PC-3 (cell line): ENCODE measurements around the gene FBXO5. TPM values are rescaled to one million over a fixed set of nuclear protein-coding genes. Genes with fewer than 3 reads are reported as not detected.

Experiments
- ATAC-seq: fragments of 200-7000 bp; cut with Tn5 transposase; 2 replicates; pipeline ENCODE4 v1.9.1; 2020; ENCODE audit warnings: mild to moderate bottlenecking, moderate library complexity
- BruUV-seq: library from RNA; stranded (reverse); fragments of 400-500 nt; replicated peaks from 2 replicates; lab custom pipeline; 2021; lab: Mats Ljungman, UMichigan
- CTCF ChIA-PET: fragments of 300-600 bp; sonication (Branson Sonifier 250); formaldehyde crosslinking; loops from one replicate; lab custom pipeline; 2022; ENCODE audit warnings: antibody characterized with exemption; lab: Charles Lee
- POLR2A ChIA-PET: fragments of 300-600 bp; sonication (Branson Sonifier 250); formaldehyde crosslinking; loops from one replicate; lab custom pipeline; 2022; ENCODE audit warnings: antibody characterized with exemption; ENCODE audit not compliant: unreplicated experiment; lab: Charles Lee
- DNase-seq: peaks from one replicate; pipeline ENCODE4 v3.0.0-alpha.2; 2015
- H2AFZ ChIP-seq: fragments of 300-600 bp; sonication (generic); 2 replicates; pipeline ENCODE4 v1.6.0; 2016; ENCODE audit warnings: antibody characterized with exemption, low read length
- H3F3A ChIP-seq: fragments of 300-600 bp; sonication (generic); one replicate; pipeline ENCODE4 v1.6.0; 2017; ENCODE audit warnings: antibody characterized with exemption, low read length, control low read depth, mild to moderate bottlenecking; ENCODE audit not compliant: unreplicated experiment
- H3K27ac ChIP-seq: fragments of 300-600 bp; sonication (generic); 2 replicates; pipeline ENCODE4 v1.5.1; 2016; ENCODE audit warnings: mild to moderate bottlenecking, low read length
- H3K27me3 ChIP-seq: fragments of 300-600 bp; sonication (generic); 2 replicates; pipeline ENCODE4 v1.6.1; 2016; ENCODE audit warnings: low read length, mixed read lengths
- H3K36me3 ChIP-seq: fragments of 300-600 bp; sonication (generic); 2 replicates; pipeline ENCODE4 v1.6.1; 2016; ENCODE audit warnings: low read depth, mixed run types, low read length, mixed read lengths
- H3K4me1 ChIP-seq: fragments of 300-600 bp; sonication (generic); 2 replicates; pipeline ENCODE4 v1.5.1; 2016; ENCODE audit warnings: low read length; ENCODE audit not compliant: insufficient read depth
- H3K4me2 ChIP-seq: fragments of 300-600 bp; sonication (generic); 2 replicates; pipeline ENCODE4 v1.6.0; 2016; ENCODE audit warnings: low read length
- H3K4me3 ChIP-seq: fragments of 300-600 bp; sonication (generic); 2 replicates; pipeline ENCODE4 v1.5.1; 2016; ENCODE audit warnings: mild to moderate bottlenecking, low read length, mixed read lengths
- H3K79me2 ChIP-seq: fragments of 300-600 bp; sonication (generic); 2 replicates; pipeline ENCODE4 v1.6.1; 2017; ENCODE audit warnings: low read length, mixed read lengths
- H3K9ac ChIP-seq: fragments of 300-600 bp; sonication (generic); 2 replicates; pipeline ENCODE4 v1.6.0; 2016; ENCODE audit warnings: mild to moderate bottlenecking, low read length
- H3K9me2 ChIP-seq: fragments of 300-600 bp; sonication (generic); replicated peaks from 2 replicates; pipeline ENCODE4 v1.6.1; 2016; ENCODE audit warnings: mixed run types, low read length, mixed read lengths
- H3K9me3 ChIP-seq: fragments of 300-600 bp; sonication (generic); 2 replicates; pipeline ENCODE4 v1.6.1; 2016; ENCODE audit warnings: low read length, mixed read lengths
- H4K20me1 ChIP-seq: fragments of 300-600 bp; sonication (generic); 2 replicates; pipeline ENCODE4 v1.6.1; 2016; ENCODE audit warnings: low read length, mixed read lengths
- EZH2 ChIP-seq: fragments of 300-600 bp; sonication (generic); IDR thresholded peaks from one replicate; pipeline ENCODE4 v1.6.1; 2017; ENCODE audit warnings: antibody characterized with exemption, mild to moderate bottlenecking, low read length; ENCODE audit not compliant: unreplicated experiment
- EZH2phosphoT487 ChIP-seq: fragments of 300-600 bp; sonication (generic); IDR thresholded peaks from 2 replicates; pipeline ENCODE4 v1.6.1; 2018; ENCODE audit warnings: mild to moderate bottlenecking, antibody characterized with exemption, low read length, borderline replicate concordance
- intact Hi-C: fragments of 100-400 bp; cut with micrococcal nuclease; formaldehyde crosslinking; loops from 2 replicates; pipeline ENCODE4 v1.9.0; 2023
- total RNA-seq: library from RNA; depleted of rRNA; stranded (reverse); fragments of >200 nt; gene quantifications from 2 replicates; pipeline ENCODE4 v1.2.3, GENCODE V29; 2014
- TF ChIP-seq, protein P1 (sequence below): fragments of 300-600 bp; sonication (generic); conservative IDR thresholded peaks from 2 replicates; pipeline ENCODE4 v1.5.1; 2017; ENCODE audit warnings: antibody characterized with exemption, low read depth, mild to moderate bottlenecking, low read length

Gene FBXO5
- total RNA-seq, 1 experiment from 2014 or later: 16.8 TPM

DNA sequence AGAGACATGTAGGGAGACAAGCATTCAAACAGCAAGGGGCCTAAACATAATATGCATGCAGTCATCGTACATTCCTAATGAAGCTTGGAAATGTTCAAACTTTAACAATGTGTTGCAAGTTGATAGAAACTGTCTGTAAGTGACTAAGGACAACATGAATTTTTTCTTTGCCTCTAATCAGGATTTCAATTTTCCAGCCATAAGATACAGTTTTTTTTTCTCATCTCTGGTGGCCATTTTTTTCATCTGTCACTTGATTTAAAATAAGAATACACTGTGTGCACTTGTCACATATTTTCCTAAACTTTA, 41.8 kb upstream of the FBXO5 start:
- Histone ChIP-seq H3F3A (no peaks in the 10 kb centered on the region), H3K9me2 (no peaks in the 10 kb centered on the region), H3K27ac (no peak overlapping the region), H3K36me3 (no peaks in the 10 kb centered on the region), H3K79me2 (no peaks in the 10 kb centered on the region), H3K9ac (no peak overlapping the region), H4K20me1 (no peaks in the 10 kb centered on the region), H3K27me3 (no peaks in the 10 kb centered on the region), H3K4me2 (no peak overlapping the region), H3K4me3 (no peak overlapping the region), H2AFZ (no peak overlapping the region), H3K4me1 (0 out of 2 replicates have a peak, but pooled peaks cover 2% of the 10 kb centered on the region), H3K9me3 (no peaks in the 10 kb centered on the region)
- TF ChIP-seq EZH2phosphoT487: no peak
- no peak for TF ChIP-seq EZH2
- TF ChIP-seq, protein P1, sequence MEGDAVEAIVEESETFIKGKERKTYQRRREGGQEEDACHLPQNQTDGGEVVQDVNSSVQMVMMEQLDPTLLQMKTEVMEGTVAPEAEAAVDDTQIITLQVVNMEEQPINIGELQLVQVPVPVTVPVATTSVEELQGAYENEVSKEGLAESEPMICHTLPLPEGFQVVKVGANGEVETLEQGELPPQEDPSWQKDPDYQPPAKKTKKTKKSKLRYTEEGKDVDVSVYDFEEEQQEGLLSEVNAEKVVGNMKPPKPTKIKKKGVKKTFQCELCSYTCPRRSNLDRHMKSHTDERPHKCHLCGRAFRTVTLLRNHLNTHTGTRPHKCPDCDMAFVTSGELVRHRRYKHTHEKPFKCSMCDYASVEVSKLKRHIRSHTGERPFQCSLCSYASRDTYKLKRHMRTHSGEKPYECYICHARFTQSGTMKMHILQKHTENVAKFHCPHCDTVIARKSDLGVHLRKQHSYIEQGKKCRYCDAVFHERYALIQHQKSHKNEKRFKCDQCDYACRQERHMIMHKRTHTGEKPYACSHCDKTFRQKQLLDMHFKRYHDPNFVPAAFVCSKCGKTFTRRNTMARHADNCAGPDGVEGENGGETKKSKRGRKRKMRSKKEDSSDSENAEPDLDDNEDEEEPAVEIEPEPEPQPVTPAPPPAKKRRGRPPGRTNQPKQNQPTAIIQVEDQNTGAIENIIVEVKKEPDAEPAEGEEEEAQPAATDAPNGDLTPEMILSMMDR: no peak
- intact Hi-C loops: loop anchor here (1.0 to 2.0 kb wide), 3 partner anchors 21 to 160 kb away; no protein-coding TSS in a partner anchor
- POLR2A ChIA-PET: no interaction called here
- no peak for ATAC-seq
- CTCF ChIA-PET: no interaction called here
- DNase-seq: no peak
- BruUV-seq: no TSS peak

- Histone ChIP-seq H3K36me3 (no peaks in the 10 kb centered on the region), H3K27ac (no peak overlapping the region), H3K27me3 (no peaks in the 10 kb centered on the region), H2AFZ (no peak overlapping the region), H3K4me1 (0 out of 2 replicates have a peak, but pooled peaks cover 2% of the 10 kb centered on the region), H3K79me2 (no peaks in the 10 kb centered on the region), H4K20me1 (no peaks in the 10 kb centered on the region), H3F3A (no peaks in the 10 kb centered on the region), H3K9ac (no peak overlapping the region), H3K9me3 (no peaks in the 10 kb centered on the region), H3K4me3 (no peak overlapping the region), H3K4me2 (no peak overlapping the region), H3K9me2 (no peaks in the 10 kb centered on the region)
- no TSS peak for BruUV-seq
- intact Hi-C loops: loop anchor here (1.0 to 2.0 kb wide), 3 partner anchors 21 to 159 kb away; no protein-coding TSS in a partner anchor
- CTCF ChIA-PET: no interaction called here
- no peak for TF ChIP-seq EZH2
- TF ChIP-seq, protein P1: peak; percentile 74
- peak; percentile 96 for ATAC-seq
- DNase-seq: peak; percentile 82
- POLR2A ChIA-PET: no interaction called here
Observed at GRCh38 chr6:153023977-153024708, 41.3 kb upstream of the FBXO5 start.

DNA sequence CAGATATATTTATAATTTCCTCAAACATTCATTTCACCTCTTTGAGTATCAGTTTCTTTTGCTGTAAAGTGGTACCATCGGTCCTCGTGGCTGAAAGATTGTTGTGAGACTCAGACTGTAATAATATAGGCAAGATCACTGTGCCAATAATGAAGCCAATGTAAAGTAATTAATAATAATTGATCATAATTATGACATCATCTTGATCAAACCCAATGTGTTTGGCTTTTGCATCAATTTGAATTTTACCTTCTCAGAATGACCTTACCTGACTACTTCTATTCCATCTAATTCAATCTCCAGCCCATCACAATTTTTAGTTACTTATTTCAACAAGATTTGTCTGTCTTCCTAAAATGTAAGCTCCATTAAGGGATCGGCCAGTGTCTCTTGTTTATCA, 35.5 kb upstream of the FBXO5 start:
- Histone ChIP-seq H2AFZ (no peak overlapping the region), H3K79me2 (no peaks in the 10 kb centered on the region), H3K36me3 (no peaks in the 10 kb centered on the region), H3K9ac (no peak overlapping the region), H3K9me2 (no peaks in the 10 kb centered on the region), H3K27ac (no peak overlapping the region), H3K9me3 (no peaks in the 10 kb centered on the region), H3F3A (no peaks in the 10 kb centered on the region), H3K4me3 (no peak overlapping the region), H3K4me1 (no peaks in the 10 kb centered on the region), H4K20me1 (no peaks in the 10 kb centered on the region), H3K4me2 (no peak overlapping the region), H3K27me3 (no peaks in the 10 kb centered on the region)
- ChIA-PET POLR2A (no interaction called here), CTCF (no interaction called here)
- TF ChIP-seq EZH2phosphoT487: no peak
- TF ChIP-seq EZH2: no peak
- TF ChIP-seq, protein P1: no peak
- no peak for DNase-seq
- intact Hi-C loops: no loop called here
- no TSS peak for BruUV-seq
- no peak for ATAC-seq
